ENCODE measurements around the gene ABHD12.

GRCh38 chr20:25308083-25308491 lies 82.5 kb downstream of the ABHD12 start:
- TF ChIP-seq, protein P1, sequence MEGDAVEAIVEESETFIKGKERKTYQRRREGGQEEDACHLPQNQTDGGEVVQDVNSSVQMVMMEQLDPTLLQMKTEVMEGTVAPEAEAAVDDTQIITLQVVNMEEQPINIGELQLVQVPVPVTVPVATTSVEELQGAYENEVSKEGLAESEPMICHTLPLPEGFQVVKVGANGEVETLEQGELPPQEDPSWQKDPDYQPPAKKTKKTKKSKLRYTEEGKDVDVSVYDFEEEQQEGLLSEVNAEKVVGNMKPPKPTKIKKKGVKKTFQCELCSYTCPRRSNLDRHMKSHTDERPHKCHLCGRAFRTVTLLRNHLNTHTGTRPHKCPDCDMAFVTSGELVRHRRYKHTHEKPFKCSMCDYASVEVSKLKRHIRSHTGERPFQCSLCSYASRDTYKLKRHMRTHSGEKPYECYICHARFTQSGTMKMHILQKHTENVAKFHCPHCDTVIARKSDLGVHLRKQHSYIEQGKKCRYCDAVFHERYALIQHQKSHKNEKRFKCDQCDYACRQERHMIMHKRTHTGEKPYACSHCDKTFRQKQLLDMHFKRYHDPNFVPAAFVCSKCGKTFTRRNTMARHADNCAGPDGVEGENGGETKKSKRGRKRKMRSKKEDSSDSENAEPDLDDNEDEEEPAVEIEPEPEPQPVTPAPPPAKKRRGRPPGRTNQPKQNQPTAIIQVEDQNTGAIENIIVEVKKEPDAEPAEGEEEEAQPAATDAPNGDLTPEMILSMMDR (IDR thresholded peaks at IDR 0.05): no peak
- TF ChIP-seq POLR2AphosphoS5 (IDR thresholded peaks at IDR 0.05) (no peak), POLR2A (IDR thresholded peaks at IDR 0.05) (no peak)
